ENCODE data around the gene TUBB2A. TPM values are rescaled to one million over a fixed set of nuclear protein-coding genes. Genes with fewer than 3 reads are reported as not detected.

The TUBB2A gene
- total and polyA plus RNA-seq, 2 of the 13 experiments (the other 11 are each of a cell fraction or from before 2014, with no cell fraction given), result 35.3 to 106 TPM

GRCh38 chr6:3135668-3136291 is 21.6 kb downstream of the TUBB2A start (continued):
- 0 out of 2 replicates have a peak, but pooled peaks have one; percentile 35 for TF ChIP-seq ZBTB39 (CRISPR knock-in tag; IDR thresholded peaks at IDR 0.05)
- no peak for TF ChIP-seq HNRNPH1 (optimal IDR thresholded peaks at IDR 0.05; ENCODE audit: low read depth, low read length)
- TF ChIP-seq GTF2F1 (IDR thresholded peaks at IDR 0.05; ENCODE audit: low read length), result 0 out of 2 replicates have a peak, but pooled peaks have one; percentile 34
- TF ChIP-seq, protein P1, sequence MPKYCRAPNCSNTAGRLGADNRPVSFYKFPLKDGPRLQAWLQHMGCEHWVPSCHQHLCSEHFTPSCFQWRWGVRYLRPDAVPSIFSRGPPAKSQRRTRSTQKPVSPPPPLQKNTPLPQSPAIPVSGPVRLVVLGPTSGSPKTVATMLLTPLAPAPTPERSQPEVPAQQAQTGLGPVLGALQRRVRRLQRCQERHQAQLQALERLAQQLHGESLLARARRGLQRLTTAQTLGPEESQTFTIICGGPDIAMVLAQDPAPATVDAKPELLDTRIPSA (CRISPR knock-in tag; IDR thresholded peaks at IDR 0.05; ENCODE audit: borderline replicate concordance), result no peak
- peak; percentile 17; the same call in 1 of the 2 replicates for TF ChIP-seq CC2D1A (CRISPR knock-in tag; IDR thresholded peaks at IDR 0.05)
- TF ChIP-seq, protein P2, sequence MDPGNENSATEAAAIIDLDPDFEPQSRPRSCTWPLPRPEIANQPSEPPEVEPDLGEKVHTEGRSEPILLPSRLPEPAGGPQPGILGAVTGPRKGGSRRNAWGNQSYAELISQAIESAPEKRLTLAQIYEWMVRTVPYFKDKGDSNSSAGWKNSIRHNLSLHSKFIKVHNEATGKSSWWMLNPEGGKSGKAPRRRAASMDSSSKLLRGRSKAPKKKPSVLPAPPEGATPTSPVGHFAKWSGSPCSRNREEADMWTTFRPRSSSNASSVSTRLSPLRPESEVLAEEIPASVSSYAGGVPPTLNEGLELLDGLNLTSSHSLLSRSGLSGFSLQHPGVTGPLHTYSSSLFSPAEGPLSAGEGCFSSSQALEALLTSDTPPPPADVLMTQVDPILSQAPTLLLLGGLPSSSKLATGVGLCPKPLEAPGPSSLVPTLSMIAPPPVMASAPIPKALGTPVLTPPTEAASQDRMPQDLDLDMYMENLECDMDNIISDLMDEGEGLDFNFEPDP (CRISPR knock-in tag; conservative IDR thresholded peaks at IDR 0.05), result peak; percentile 92; the same call in 1 of the 2 replicates
- TF ChIP-seq RFXAP (CRISPR knock-in tag; IDR thresholded peaks at IDR 0.05; ENCODE audit: borderline replicate concordance), result no peak
- TF ChIP-seq, protein P3, sequence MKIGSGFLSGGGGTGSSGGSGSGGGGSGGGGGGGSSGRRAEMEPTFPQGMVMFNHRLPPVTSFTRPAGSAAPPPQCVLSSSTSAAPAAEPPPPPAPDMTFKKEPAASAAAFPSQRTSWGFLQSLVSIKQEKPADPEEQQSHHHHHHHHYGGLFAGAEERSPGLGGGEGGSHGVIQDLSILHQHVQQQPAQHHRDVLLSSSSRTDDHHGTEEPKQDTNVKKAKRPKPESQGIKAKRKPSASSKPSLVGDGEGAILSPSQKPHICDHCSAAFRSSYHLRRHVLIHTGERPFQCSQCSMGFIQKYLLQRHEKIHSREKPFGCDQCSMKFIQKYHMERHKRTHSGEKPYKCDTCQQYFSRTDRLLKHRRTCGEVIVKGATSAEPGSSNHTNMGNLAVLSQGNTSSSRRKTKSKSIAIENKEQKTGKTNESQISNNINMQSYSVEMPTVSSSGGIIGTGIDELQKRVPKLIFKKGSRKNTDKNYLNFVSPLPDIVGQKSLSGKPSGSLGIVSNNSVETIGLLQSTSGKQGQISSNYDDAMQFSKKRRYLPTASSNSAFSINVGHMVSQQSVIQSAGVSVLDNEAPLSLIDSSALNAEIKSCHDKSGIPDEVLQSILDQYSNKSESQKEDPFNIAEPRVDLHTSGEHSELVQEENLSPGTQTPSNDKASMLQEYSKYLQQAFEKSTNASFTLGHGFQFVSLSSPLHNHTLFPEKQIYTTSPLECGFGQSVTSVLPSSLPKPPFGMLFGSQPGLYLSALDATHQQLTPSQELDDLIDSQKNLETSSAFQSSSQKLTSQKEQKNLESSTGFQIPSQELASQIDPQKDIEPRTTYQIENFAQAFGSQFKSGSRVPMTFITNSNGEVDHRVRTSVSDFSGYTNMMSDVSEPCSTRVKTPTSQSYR (CRISPR knock-in tag; IDR thresholded peaks at IDR 0.05; ENCODE audit: borderline replicate concordance), result no peak
- no peak for TF ChIP-seq ZSCAN12 (CRISPR knock-in tag; IDR thresholded peaks at IDR 0.05)
- TF ChIP-seq ZNF264 (CRISPR knock-in tag; IDR thresholded peaks at IDR 0.05), result no peak
- no peak for TF ChIP-seq ATRX (CRISPR knock-in tag; IDR thresholded peaks at IDR 0.05; ENCODE audit: borderline replicate concordance)
- TF ChIP-seq, protein P4, sequence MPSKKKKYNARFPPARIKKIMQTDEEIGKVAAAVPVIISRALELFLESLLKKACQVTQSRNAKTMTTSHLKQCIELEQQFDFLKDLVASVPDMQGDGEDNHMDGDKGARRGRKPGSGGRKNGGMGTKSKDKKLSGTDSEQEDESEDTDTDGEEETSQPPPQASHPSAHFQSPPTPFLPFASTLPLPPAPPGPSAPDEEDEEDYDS (CRISPR knock-in tag; IDR thresholded peaks at IDR 0.05), result peak; percentile 63; the same call in 1 of the 2 replicates
- TF ChIP-seq GTF3A (CRISPR knock-in tag; conservative IDR thresholded peaks at IDR 0.05), result no peak
- TF ChIP-seq, protein P5, sequence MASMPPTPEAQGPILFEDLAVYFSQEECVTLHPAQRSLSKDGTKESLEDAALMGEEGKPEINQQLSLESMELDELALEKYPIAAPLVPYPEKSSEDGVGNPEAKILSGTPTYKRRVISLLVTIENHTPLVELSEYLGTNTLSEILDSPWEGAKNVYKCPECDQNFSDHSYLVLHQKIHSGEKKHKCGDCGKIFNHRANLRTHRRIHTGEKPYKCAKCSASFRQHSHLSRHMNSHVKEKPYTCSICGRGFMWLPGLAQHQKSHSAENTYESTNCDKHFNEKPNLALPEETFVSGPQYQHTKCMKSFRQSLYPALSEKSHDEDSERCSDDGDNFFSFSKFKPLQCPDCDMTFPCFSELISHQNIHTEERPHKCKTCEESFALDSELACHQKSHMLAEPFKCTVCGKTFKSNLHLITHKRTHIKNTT (CRISPR knock-in tag; IDR thresholded peaks at IDR 0.05), result no peak
- TF ChIP-seq HMGA1 (CRISPR knock-in tag; conservative IDR thresholded peaks at IDR 0.05), result no peak
- no peak; the same call in 1 of the 2 replicates for TF ChIP-seq ZNF788 (CRISPR knock-in tag; IDR thresholded peaks at IDR 0.05; ENCODE audit: borderline replicate concordance)
- TF ChIP-seq ZNF775 (CRISPR knock-in tag; IDR thresholded peaks at IDR 0.05; ENCODE audit: borderline replicate concordance), result no peak
- TF ChIP-seq ZNF501 (CRISPR knock-in tag; IDR thresholded peaks at IDR 0.05), result peak; percentile 19; the same call in 1 of the 2 replicates
- 0 out of 2 replicates have a peak, but pooled peaks have one; percentile 56 for TF ChIP-seq KLF11 (CRISPR knock-in tag; IDR thresholded peaks at IDR 0.05)

Measured in HepG2 (cell line).